ENCODE results near the gene RUNX1.

DNA sequence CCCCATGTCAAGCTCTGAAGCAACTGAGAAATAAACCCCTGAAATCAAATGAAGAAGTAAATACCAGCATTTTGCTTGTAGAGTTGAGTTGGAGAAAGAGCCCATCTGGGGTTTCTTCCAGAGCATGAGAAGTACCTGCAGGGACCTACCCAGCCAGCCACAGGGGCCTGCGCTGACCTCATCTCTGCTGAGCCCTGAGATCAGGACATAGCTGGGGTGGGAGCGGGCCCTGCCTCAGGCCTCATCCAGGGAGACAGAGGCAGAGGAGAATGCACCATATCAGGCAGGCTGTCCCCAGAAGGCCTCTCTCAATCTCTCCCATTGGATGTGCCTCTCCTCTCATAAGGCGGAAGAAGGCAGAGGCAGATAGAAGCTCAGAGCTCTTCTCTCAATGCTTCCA is 27.6 kb downstream of the RUNX1 start:
- TF ChIP-seq L3MBTL2 (conservative IDR thresholded peaks at IDR 0.05) (no peak), SP1 (IDR thresholded peaks at IDR 0.05) (no peak), TARDBP (IDR thresholded peaks at IDR 0.05) (no peak), FOXA1 (IDR thresholded peaks at IDR 0.05) (no peak), LEF1 (IDR thresholded peaks at IDR 0.05; ENCODE audit: borderline replicate concordance) (no peak), BHLHE40 (IDR thresholded peaks at IDR 0.05; ENCODE audit: borderline replicate concordance) (no peak), HDGF (IDR thresholded peaks at IDR 0.05; ENCODE audit: borderline replicate concordance) (no peak)

Data from HEK293T (cell line).